ENCODE data around the gene UBXN2A.

Gene UBXN2A

DNA sequence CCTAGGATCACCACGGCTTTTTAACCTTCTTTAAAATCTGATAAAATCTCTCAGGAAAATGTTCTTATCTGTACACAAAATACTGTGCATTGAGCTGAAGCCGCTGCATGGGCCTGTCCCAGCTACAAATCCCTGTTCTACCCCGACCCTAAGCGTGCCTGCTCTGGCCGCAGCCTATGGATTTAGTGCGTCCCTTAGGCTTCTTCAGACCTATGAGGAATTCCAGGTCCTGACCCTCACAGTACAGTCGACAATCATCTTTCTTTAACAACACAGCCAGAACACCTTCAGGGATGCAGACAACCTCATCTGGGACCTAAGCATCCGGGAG, 107.4 kb downstream of the UBXN2A start:
- no peak for DNase-seq

DNA sequence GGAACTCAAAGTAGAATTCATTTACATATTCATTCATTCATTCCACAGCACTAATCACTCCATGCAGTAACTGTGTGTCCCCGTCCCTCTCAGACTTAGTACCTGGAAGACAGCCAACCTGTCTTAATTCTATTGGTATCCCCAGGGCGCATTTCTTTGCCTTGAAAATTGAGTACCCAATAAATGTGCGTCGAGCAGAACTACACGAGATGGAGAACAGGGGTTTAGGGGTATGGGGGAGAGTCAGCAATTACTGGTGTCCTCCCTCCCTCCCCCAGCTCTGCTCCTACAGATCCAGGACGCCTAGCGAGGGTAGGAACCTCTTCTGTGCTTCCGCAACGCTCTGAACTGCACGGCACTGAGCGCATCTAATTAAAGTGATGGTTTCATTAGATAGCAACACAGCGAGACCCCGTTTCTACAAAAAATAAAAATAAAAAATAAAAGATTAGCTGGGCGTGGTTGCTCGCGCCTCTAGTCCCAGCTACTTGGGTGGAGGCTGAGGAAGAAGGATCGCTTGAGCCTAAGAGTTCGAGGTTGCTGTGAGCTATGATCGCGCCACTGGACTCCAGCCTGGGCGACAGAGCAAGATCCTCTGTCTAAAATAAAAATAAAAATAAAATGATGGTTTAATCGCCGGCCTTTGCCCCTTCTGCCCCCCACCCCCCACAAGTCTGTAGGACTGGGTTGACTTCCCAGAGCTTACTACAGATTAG, 108.7 kb downstream of the UBXN2A start:
- no peak for DNase-seq

DNA sequence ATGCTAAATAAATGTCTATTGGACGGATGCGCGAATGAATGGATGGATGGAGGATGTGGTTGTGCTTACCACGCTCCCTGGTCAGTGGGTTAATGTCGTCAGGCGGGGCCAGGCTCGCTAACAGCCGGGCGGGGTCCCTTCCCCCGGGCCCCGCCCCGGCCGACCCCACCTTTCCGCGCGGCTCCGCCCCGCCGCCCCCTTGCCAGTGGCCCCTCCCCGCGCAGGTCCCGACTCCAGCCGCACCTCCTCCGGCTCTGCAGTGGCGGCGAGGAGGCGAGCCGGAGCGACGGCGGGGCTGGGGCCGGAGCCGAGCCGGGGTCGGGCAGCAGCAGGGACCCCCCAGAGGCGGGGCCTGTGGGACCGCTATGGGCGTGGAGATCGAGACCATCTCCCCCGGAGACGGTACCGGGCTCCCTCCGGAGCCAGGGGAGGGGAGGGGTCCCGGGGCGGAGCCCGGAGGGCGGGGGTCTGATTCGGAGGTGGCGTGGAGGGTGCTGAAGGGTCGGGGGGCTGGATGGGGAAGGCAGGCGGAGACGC, 109.3 kb downstream of the UBXN2A start, which contains the start of gene FKBP1B:
FKBP1B (plus strand) TSS at position 257 of the 537 bp plus-strand sequence; CDS start at position 366, 109 bp downstream.
- DNase-seq, result peak; percentile 21 to 26

DNA sequence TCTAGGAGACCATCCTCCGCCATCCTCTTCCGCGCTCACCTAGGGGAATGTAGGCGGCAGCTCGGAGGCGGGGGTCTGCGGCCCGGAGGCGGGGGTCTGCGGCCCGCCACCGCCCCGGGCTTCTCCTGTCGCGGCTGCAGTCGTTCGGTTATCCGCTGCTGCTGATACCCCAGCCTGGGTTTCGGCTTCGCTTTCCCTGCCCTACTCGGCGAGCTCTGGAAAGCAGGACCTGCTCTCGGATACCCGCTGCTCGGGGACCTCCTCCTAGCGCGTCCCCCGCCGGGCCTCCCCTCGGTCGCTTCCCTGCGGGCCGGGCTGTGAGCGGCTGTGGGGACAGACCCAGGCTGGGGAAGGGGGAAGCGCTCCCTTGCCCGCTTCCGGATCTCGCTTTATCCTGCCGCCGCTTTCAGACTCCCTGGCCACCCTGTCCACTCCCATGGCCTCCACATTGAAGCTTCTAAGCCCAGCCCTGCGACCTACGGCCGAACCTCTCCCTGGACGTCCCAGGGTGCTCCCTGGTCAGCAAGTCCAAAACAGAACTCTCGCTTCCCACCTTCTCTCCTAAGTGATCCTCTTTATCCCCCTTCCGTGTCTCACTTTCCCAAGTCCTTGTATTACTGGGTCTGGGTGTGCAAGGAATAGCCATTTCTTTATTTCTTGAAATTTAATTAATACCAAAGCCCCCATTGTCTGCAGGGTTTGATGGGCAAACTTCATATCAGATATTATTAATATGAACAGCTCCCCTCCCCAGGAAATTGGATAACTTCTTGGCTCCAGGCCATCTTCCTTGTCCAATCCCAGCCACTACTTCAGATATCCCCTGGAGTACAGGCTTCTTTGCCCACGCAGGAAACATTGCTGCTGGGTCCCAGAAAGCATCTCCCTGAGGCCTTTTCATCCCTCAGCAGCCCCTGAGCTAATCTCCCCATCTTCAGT, 110.0 kb downstream of the UBXN2A start:
- no peak for DNase-seq

DNA sequence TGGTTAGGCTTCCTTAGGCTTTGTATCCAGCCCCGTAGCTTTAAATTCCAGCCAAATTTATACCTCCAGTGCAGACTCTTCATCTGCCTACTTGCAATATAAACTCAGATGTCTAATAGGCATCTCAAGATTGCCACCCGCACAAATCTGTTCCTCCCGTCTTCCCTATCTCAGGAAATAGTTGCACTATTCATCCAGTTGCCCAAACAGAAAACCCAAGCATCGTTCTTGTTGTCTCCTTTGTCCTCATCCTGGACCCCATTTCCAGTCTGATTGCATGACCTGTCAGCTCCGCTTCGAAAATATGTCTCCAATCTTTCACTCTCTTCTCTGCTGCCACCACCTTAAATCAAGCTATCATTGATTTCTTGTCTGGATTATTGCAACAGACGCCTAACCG, 111.6 kb downstream of the UBXN2A start:
- no peak for DNase-seq

DNA sequence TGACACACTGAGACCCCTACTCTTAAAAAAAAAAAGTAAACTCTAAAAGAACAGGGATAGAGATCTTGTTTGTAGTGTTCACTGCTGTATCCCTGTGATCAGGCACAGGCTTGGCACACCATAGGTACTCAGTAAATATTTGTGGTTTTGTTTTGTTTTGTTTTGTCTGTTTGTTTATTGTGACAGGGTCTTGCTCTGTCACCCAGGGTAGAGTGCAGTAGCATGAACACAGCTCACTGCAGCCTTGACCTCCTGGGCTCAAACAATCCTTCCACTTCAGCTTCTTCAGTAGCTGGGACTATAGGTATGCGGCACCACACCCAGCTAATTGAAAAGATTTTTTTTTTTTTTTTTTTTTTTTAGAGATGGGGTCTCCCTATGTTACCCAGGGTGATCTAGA, 112.7 kb downstream of the UBXN2A start:
- no peak for DNase-seq
